Ovary (tissue), 9 donors: ENCODE data around the gene SCOC. TPM values are rescaled to one million over a fixed set of nuclear protein-coding genes. Genes with fewer than 3 reads are reported as not detected.

Experiments used
- DNase-seq, 5 donors: peaks; one replicate each; pipeline ENCODE4 v3.0.0-alpha.2; 2019 to 2020
- H3K27ac ChIP-seq, 2 donors: fragments of 200-600 bp; one replicate each; pipeline versions ENCODE4 v1.5.1 to v1.8.0; 2019 to 2022
- H3K27me3 ChIP-seq: fragments of 200-600 bp; one replicate; pipeline ENCODE4 v1.8.0; 2022
- H3K36me3 ChIP-seq: fragments of 200-600 bp; sonication (generic); one replicate; pipeline ENCODE4 v1.5.1; 2019
- H3K4me1 ChIP-seq: one replicate; pipeline ENCODE4 v1.8.1; 2013; ENCODE audit warnings: mild to moderate bottlenecking, moderate library complexity; ENCODE audit not compliant: insufficient read depth
- H3K4me3 ChIP-seq: fragments of 200-600 bp; sonication (generic); one replicate; pipeline ENCODE4 v1.5.1; 2017
- H3K9me3 ChIP-seq, 2 donors: fragments of 200-600 bp in 1 of 2; sonication (generic) in 1 of 2; one replicate each; pipeline versions ENCODE4 v1.5.1 to v1.8.1; 2013 to 2019; ENCODE audit warnings: mild to moderate bottlenecking in 1 of 2, moderate library complexity in 1 of 2
- CTCF ChIP-seq, 3 donors: fragments of 450-650 bp in 2 of 3; fragments of 200-600 bp in 1 of 3; IDR thresholded peaks; one replicate each; pipeline versions ENCODE4 v1.5.1 to v1.8.0; 2016 to 2022; ENCODE audit warnings: antibody characterized with exemption in 3 of 3, mild to moderate bottlenecking in 1 of 3
- EP300 ChIP-seq: sonication (generic); formaldehyde crosslinking; IDR thresholded peaks from one replicate; pipeline ENCODE4 v1.6.1; 2017; ENCODE audit warnings: antibody characterized with exemption
- POLR2A ChIP-seq: fragments of 450-650 bp; IDR thresholded peaks from one replicate; pipeline ENCODE4 v1.6.1; 2017; ENCODE audit warnings: antibody characterized with exemption, mild to moderate bottlenecking, moderate library complexity
- WGBS, 3 donors: extraction: QIAGEN DNeasy Blood & Tissue Kit in 1 of 3; methylation state at CpG; one replicate each; pipeline versions ENCODE4 v1.1.5 to v1.1.7; 2013 to 2017; 5-methylcytosine and 5-hydroxymethylcytosine counted together
- intact Hi-C, 4 donors: fragments of 100-400 bp; cut with DNase I; formaldehyde crosslinking; loops; one replicate each; pipeline versions ENCODE4 v1.11.0 to v1.15.1; 2022 to 2023
- polyA plus RNA-seq, 2 donors: library from polyadenylated mRNA; stranded (reverse); fragments of 200-250 nt in 1 of 2; fragments of 350-450 nt in 1 of 2; fragmentation: Illumina TruSeq in 1 of 2; extraction: RNeasy Lipid Tissue Mini Kit (QIAGEN cat#74804) in 1 of 2; gene quantifications; one replicate each; pipeline ENCODE4 v1.2.3, GENCODE V29; 2013 to 2014
- total RNA-seq, 7 donors: library from RNA; depleted of rRNA in 2 of 7; stranded (reverse); fragments of >200 nt in 2 of 7; fragmentation: NEBNext Ultra II Directional in 3 of 7; extraction: Animal tissue kit (Norgen Biotek cat#: 25700) in 3 of 7; gene quantifications; one replicate each; pipeline versions ENCODE4 v1.1.0 to v1.2.4, GENCODE V29; 2016 to 2023
- donor health status: DM: no; HTN: no; CAD: no; lungs with moderate emphysema.
- donor health status: DM: no; HTN: no; CAD: no.
- donor health status: Bipolar disorder and iron deficiency.
- donor health status: DM: yes; HTN: yes; CAD: no.
- donor health status: DM: no; HTN: no; CAD: no.
- donor health status: DM: yes; HTN: yes; CAD: no.

SCOC gene
- total and polyA plus RNA-seq, 9 donors: 32.4 to 48.0 (median 43.4) TPM

- H3K9me3 ChIP-seq: no peaks in the 10 kb centered on the region
- TF ChIP-seq POLR2A: no peak
- TF ChIP-seq EP300: no peak
- TF ChIP-seq CTCF (IDR thresholded peaks at IDR 0.05): no peak
- DNase-seq: no peak
- no peaks in the 10 kb centered on the region for H3K36me3 ChIP-seq
- intact Hi-C loops: no loop called here
- no peak overlapping the region for H3K27ac ChIP-seq
- no peak overlapping the region for H3K4me3 ChIP-seq
- peaks cover 2% of the 10 kb centered on the region for H3K4me1 ChIP-seq
- no peaks in the 10 kb centered on the region for H3K27me3 ChIP-seq
- 94 to 95% (median 94%) methylated on average over 9 of the region's 9 CpGs for WGBS, 3 donors
Observed at GRCh38 chr4:140346136-140346535, 27.3 kb upstream of the SCOC start.

GRCh38 chr4:140349816-140350215 is 23.6 kb upstream of the SCOC start:
- Histone ChIP-seq H3K36me3 (no peaks in the 10 kb centered on the region), H3K9me3 (no peaks in the 10 kb centered on the region), H3K27me3 (no peaks in the 10 kb centered on the region), H3K27ac (no peak overlapping the region), H3K4me1 (no peaks in the 10 kb centered on the region), H3K4me3 (no peak overlapping the region)
- no peak for DNase-seq
- WGBS, 3 donors: 85 to 87% (median 87%) methylated on average over 2 of the region's 2 CpGs
- intact Hi-C loops: loop anchor here in 1 of 4 donors (10.0 kb wide), 1 partner anchor 255 kb away; no protein-coding TSS in a partner anchor
- no peak for TF ChIP-seq EP300

DNA sequence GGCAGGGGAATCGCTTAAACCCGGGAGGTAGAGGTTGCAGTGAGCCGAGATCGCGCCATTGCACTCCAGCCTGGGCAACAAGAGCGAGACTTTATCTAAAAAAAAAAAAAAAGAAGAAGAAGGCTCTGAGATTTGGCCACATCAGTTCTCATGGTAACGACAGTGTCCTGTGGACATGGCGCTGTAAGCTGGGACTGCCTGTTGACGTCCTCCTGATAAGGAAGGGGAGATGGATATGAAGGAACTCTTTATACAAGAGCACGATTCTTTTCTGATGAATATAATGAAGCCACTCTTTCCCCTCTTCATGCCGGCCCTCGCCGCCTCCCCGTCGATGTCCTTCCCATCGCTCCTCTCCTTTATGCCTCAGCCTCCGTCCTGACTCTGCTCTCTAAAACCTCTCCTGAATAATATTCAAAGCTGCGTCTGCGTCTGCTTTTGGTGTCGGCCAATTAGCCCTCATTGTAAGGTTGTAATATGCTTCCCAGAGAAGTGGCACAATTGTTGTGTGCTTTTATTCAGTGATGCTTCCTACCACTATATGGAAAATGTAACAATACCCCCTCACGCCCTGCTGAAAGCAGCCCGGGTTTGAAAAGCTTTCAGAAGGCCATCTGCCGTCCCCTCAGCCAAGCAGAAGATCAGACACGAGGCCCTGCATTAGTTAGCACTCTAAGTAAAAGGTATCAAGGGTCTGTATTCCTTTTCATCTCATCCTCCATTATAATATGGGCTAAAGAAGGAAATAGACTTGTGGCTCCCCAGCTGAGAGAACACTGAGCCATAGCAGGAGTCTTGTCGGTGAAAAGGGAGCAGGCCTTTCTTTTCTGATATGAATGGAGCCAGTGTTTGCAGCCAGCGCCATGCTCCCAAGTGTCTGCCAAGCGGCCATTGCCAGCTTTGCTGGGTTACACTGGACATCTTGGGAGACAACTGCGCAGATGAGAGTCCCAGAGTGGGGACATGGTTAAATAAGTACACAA is 22.1 kb upstream of the SCOC start:
- 90 to 92% (median 91%) methylated on average over 28 of the region's 28 CpGs for WGBS, 3 donors
- no peak for DNase-seq
- intact Hi-C loops: loop anchor here in 1 of 4 donors (10.0 kb wide), 1 partner anchor 253 kb away; no protein-coding TSS in a partner anchor

DNA sequence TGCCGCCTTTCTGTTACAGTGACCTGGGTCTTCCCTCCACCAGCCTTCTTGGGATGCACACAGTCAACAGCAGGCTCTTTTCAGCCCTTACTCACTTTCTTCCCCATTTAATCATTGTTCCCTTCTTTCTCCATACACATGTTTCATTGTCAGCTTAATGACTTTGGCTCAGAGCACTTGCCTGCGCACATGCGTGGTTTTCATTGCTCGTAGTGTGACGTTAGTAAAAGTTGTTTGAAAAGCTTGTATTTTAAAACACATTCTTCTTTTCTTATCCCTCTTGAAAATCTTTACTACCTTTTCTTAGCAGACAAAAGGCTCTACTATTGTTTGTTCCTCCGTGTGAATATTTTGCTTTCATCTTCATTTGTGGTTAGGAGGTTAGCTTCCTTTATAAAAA is 19.7 kb upstream of the SCOC start:
- 65 to 69% (median 67%) methylated on average over 6 of the region's 6 CpGs for whole genome bisulfite sequencing, 3 donors
- Histone ChIP-seq H3K4me3 (no peak overlapping the region), H3K4me1 (no peaks in the 10 kb centered on the region), H3K9me3 (no peaks in the 10 kb centered on the region), H3K27me3 (no peaks in the 10 kb centered on the region), H3K27ac (no peak overlapping the region), H3K36me3 (no peaks in the 10 kb centered on the region)
- intact Hi-C loops: loop anchor here in 1 of 4 donors (10.0 kb wide), 1 partner anchor 251 kb away; no protein-coding TSS in a partner anchor
- TF ChIP-seq EP300 (no peak), POLR2A (no peak), CTCF (IDR thresholded peaks at IDR 0.05) (no peak)
- DNase-seq: no peak

More for the DNA sequence above, 22.1 kb upstream of the SCOC start:
- no peaks in the 10 kb centered on the region for H3K27me3 ChIP-seq
- H3K9me3 ChIP-seq: no peaks in the 10 kb centered on the region
- no peaks in the 10 kb centered on the region for H3K36me3 ChIP-seq
- no peaks in the 10 kb centered on the region for H3K4me1 ChIP-seq
- H3K4me3 ChIP-seq: no peak overlapping the region
- no peak for TF ChIP-seq EP300
- no peak overlapping the region for H3K27ac ChIP-seq

- intact Hi-C loops: loop anchor here in 3 of 4 donors (5.0 to 10.0 kb wide), 2 partner anchors 250 to 497 kb away; no protein-coding TSS in a partner anchor
- DNase-seq: no peak
- H3K4me1 ChIP-seq: no peaks in the 10 kb centered on the region
- no peaks in the 10 kb centered on the region for H3K9me3 ChIP-seq
- H3K27me3 ChIP-seq: no peaks in the 10 kb centered on the region
- H3K36me3 ChIP-seq: no peaks in the 10 kb centered on the region
- no peak overlapping the region for H3K27ac ChIP-seq
- TF ChIP-seq CTCF (IDR thresholded peaks at IDR 0.05) (no peak), EP300 (no peak), POLR2A (no peak)
- 78 to 83% (median 81%) methylated on average over 1 of the region's 1 CpG for WGBS, 3 donors
- no peak overlapping the region for H3K4me3 ChIP-seq
Observed at GRCh38 chr4:140355288-140355687, 18.2 kb upstream of the SCOC start.
